A673 (cell line): ENCODE results near the gene KIF5C. TPM values are rescaled to one million over a fixed set of nuclear protein-coding genes. Genes with fewer than 3 reads are reported as not detected.
"Not testable (repeated sequence)": the region's sequence is repeated elsewhere in the genome, so short reads cannot be mapped to it uniquely, and the experiment has no call there.

ENCODE experiments used
- BruUV-seq: library from RNA; stranded (reverse); fragments of 400-500 nt; replicated peaks from 2 replicates; lab custom pipeline; 2021; lab: Mats Ljungman, UMichigan
- CTCF ChIA-PET: fragments of 300-600 bp; sonication (Branson Sonifier 250); formaldehyde crosslinking; loops from one replicate; lab custom pipeline; 2022; ENCODE audit warnings: antibody characterized with exemption; lab: Charles Lee
- POLR2A ChIA-PET: fragments of 300-600 bp; sonication (Branson Sonifier 250); formaldehyde crosslinking; loops from one replicate; lab custom pipeline; 2022; ENCODE audit warnings: antibody characterized with exemption; ENCODE audit not compliant: low non-redundant PET; lab: Charles Lee
- DNase-seq: peaks from one replicate; pipeline ENCODE4 v3.0.0-alpha.2; 2015; ENCODE audit warnings: low spot score
- H3K27ac ChIP-seq: fragments of 200-600 bp; sonication (generic); 2 replicates; pipeline ENCODE4 v1.5.1; 2016; ENCODE audit warnings: mixed run types, low read depth, mild to moderate bottlenecking, mixed read lengths, antibody characterized with exemption, low read length; ENCODE audit not compliant: poor library complexity, severe bottlenecking
- H3K27me3 ChIP-seq: fragments of 200-600 bp; sonication (generic); replicated peaks from 2 replicates; pipeline ENCODE4 v1.6.1; 2017; ENCODE audit warnings: mixed run types, low read depth, mild to moderate bottlenecking, mixed read lengths, antibody characterized with exemption, low read length; ENCODE audit not compliant: insufficient read depth, poor library complexity
- H3K36me3 ChIP-seq: fragments of 200-600 bp; sonication (generic); 2 replicates; pipeline ENCODE4 v1.6.1; 2016; ENCODE audit warnings: mixed run types, mild to moderate bottlenecking, mixed read lengths, antibody characterized with exemption, low read length; ENCODE audit not compliant: insufficient read depth, poor library complexity, severe bottlenecking
- H3K4me1 ChIP-seq: fragments of 200-600 bp; sonication (generic); 2 replicates; pipeline ENCODE4 v1.6.1; 2017; ENCODE audit warnings: mixed run types, mild to moderate bottlenecking, mixed read lengths, antibody characterized with exemption, low read length; ENCODE audit not compliant: insufficient read depth, poor library complexity, severe bottlenecking
- H3K4me3 ChIP-seq: fragments of 200-600 bp; sonication (generic); 2 replicates; pipeline ENCODE4 v1.5.1; 2016; ENCODE audit warnings: low read depth, mixed run types, mild to moderate bottlenecking, mixed read lengths, low read length; ENCODE audit not compliant: poor library complexity, severe bottlenecking
- H3K9me3 ChIP-seq: fragments of 200-600 bp; sonication (generic); 2 replicates; pipeline ENCODE4 v1.6.1; 2016; ENCODE audit warnings: mixed run types, low read depth, mild to moderate bottlenecking, mixed read lengths, antibody characterized with exemption, low read length; ENCODE audit not compliant: poor library complexity, severe bottlenecking
- CTCF ChIP-seq: fragments of 300-800, 200-600 bp; sonication (generic); conservative IDR thresholded peaks from 2 replicates; pipeline ENCODE4 v1.5.1; 2017; ENCODE audit warnings: low read depth, mild to moderate bottlenecking, antibody characterized with exemption, low read length, moderate library complexity, mixed read lengths
- EZH2 ChIP-seq: fragments of 200-600 bp; sonication (generic); IDR thresholded peaks from 2 replicates; pipeline ENCODE4 v1.6.1; 2017; ENCODE audit warnings: borderline replicate concordance, low read depth, mild to moderate bottlenecking, mixed read lengths, antibody characterized with exemption, low read length; ENCODE audit not compliant: poor library complexity, severe bottlenecking
- intact Hi-C: fragments of 100-400 bp; cut with micrococcal nuclease; formaldehyde crosslinking; loops from one replicate; pipeline ENCODE4 v1.10.0; 2022; ENCODE audit not compliant: unreplicated experiment
- total RNA-seq: library from RNA; stranded (reverse); gene quantifications from 2 replicates; pipeline ENCODE4 v1.2.3, GENCODE V29; 2021

The KIF5C gene
- total RNA-seq, 1 experiment from 2014 or later = 0.58 TPM

DNA sequence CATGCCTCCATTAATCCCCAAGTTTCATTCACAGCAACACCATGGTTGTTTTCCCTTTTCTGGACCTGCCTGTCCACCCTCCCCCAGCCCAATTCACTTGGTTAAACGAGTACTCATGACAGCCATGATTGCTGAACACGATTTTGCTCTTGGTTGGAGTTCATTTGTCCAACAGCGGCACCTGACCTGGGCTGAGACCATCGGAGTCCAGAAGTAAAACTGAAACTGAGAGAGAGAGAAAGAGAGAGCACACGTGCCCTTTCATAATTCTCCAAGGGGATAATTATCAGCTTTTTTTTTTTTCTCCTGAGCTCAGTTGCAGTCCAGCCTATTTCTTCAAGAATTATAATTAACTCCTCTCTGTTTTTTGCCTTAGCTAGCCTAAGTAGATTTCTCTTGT is 13.7 kb upstream of the KIF5C start:
- peaks cover 4% of the 10 kb centered on the region for H3K27me3 ChIP-seq
- no peaks in the 10 kb centered on the region for H3K9me3 ChIP-seq
- intact Hi-C loops = no loop called here
- no peak for DNase-seq
- ChIA-PET CTCF (no interaction called here), POLR2A (no interaction called here)
- TF ChIP-seq CTCF = no peak
- TF ChIP-seq EZH2 = no peak
- no TSS peak for BruUV-seq
- H3K4me3 ChIP-seq = no peak overlapping the region
- H3K36me3 ChIP-seq = no peaks in the 10 kb centered on the region
- H3K4me1 ChIP-seq = no peaks in the 10 kb centered on the region
- H3K27ac ChIP-seq = no peak overlapping the region

GRCh38 chr2:148862478-148862877 is 12.5 kb upstream of the KIF5C start:
- H3K9me3 ChIP-seq, H3K4me1 ChIP-seq, POLR2A ChIA-PET, H3K36me3 ChIP-seq, intact Hi-C loops, H3K4me3 ChIP-seq, CTCF ChIA-PET, BruUV-seq, H3K27ac ChIP-seq, DNase-seq, H3K27me3 ChIP-seq: not testable (repeated sequence)

DNA sequence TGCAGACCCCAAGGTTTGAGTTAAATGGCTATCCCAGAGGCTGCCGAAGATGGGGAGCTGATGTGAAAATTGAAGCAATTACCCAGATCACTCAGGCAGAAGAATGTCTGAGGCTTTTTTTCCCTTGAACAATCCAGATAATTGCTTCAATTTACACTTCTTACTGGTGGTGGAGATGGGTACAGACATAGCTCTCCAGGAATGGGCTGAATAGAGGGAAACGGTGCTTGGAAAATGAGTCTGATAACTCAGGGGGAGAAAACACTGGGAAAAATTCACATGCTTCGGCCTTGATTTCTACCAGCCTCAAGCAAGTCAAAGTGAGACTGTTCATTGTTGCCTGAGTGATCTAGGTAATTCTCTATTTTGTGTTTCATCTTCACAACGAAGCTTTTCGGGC is 9.5 kb upstream of the KIF5C start:
- H3K4me1 ChIP-seq = no peaks in the 10 kb centered on the region
- H3K36me3 ChIP-seq = no peaks in the 10 kb centered on the region
- no peak for DNase-seq
- H3K9me3 ChIP-seq = no peaks in the 10 kb centered on the region
- no peak overlapping the region for H3K27ac ChIP-seq
- TF ChIP-seq EZH2 = no peak
- no peak for TF ChIP-seq CTCF
- BruUV-seq = no TSS peak
- H3K4me3 ChIP-seq = no peak overlapping the region
- peaks cover 7% of the 10 kb centered on the region for H3K27me3 ChIP-seq
- CTCF ChIA-PET = no interaction called here
- POLR2A ChIA-PET = no interaction called here
- intact Hi-C loops = no loop called here

- DNase-seq = no peak
- H3K27ac ChIP-seq = no peak overlapping the region
- peaks cover 7% of the 10 kb centered on the region for H3K27me3 ChIP-seq
- CTCF ChIA-PET = no interaction called here
- H3K9me3 ChIP-seq = no peaks in the 10 kb centered on the region
- no peaks in the 10 kb centered on the region for H3K36me3 ChIP-seq
- intact Hi-C loops = no loop called here
- H3K4me1 ChIP-seq = no peaks in the 10 kb centered on the region
- no TSS peak for BruUV-seq
- TF ChIP-seq EZH2 = no peak
- TF ChIP-seq CTCF = no peak
- POLR2A ChIA-PET = no interaction called here
- H3K4me3 ChIP-seq = no peak overlapping the region
Measured at GRCh38 chr2:148866091-148866490, 8.9 kb upstream of the KIF5C start.
